IPS-NIHi11 (cell line): ENCODE measurements around the gene GABPA.

Experiments used
- DNase-seq: peaks from one replicate; pipeline ENCODE4 v3.0.0; 2012; ENCODE audit warnings: mixed read lengths, low spot score

The GABPA gene

GRCh38 chr21:25811186-25811585 is 76.4 kb downstream of the GABPA start:
- no peak for DNase-seq

GRCh38 chr21:25813917-25814316 is 79.1 kb downstream of the GABPA start:
- DNase-seq = no peak

- no peak for DNase-seq
These were observed 83.3 kb downstream of the GABPA start for GRCh38 chr21:25818121-25818520.

GRCh38 chr21:25818551-25818950 is 83.8 kb downstream of the GABPA start:
- no peak for DNase-seq
